Mesenchymal stem cell (in vitro differentiated cells and primary cell): ENCODE measurements around the gene CD6.

Experiments
- DNase-seq: peaks from one replicate; pipeline ENCODE4 v3.0.0-alpha.2; 2013
- H2AFZ ChIP-seq: one replicate; pipeline ENCODE4 v1.6.1; 2013; ENCODE audit warnings: low read depth, mild to moderate bottlenecking, control low read depth, inconsistent platforms, low read length, moderate library complexity
- H2AK5ac ChIP-seq: 2 replicates; pipeline ENCODE4 v1.6.1; 2013; ENCODE audit warnings: low read length, moderate library complexity, mild to moderate bottlenecking, inconsistent platforms; ENCODE audit not compliant: severe bottlenecking
- H2BK120ac ChIP-seq: one replicate; pipeline ENCODE4 v1.6.1; 2013; ENCODE audit warnings: low read depth, mild to moderate bottlenecking, inconsistent platforms, low read length, moderate library complexity
- H2BK12ac ChIP-seq, 2 experiments: one replicate each; pipeline ENCODE4 v1.6.1; 2013; ENCODE audit warnings: inconsistent platforms in 2 of 2, low read length in 2 of 2, mild to moderate bottlenecking in 2 of 2, moderate library complexity in 2 of 2, control low read depth in 1 of 2
- H2BK15ac ChIP-seq: one replicate; pipeline ENCODE4 v1.6.1; 2013; ENCODE audit warnings: mild to moderate bottlenecking, low read depth, inconsistent platforms; ENCODE audit not compliant: poor library complexity, severe bottlenecking
- H2BK5ac ChIP-seq: 2 replicates; pipeline ENCODE4 v1.6.1; 2013; ENCODE audit warnings: low read depth, mild to moderate bottlenecking, low read length, control low read depth, inconsistent platforms; ENCODE audit not compliant: poor library complexity, severe bottlenecking
- H3K14ac ChIP-seq, 2 experiments: one replicate each; pipeline ENCODE4 v1.6.1; 2013; ENCODE audit warnings: inconsistent platforms in 2 of 2, low read length in 2 of 2, control low read depth in 1 of 2, mild to moderate bottlenecking in 1 of 2, moderate library complexity in 1 of 2
- H3K18ac ChIP-seq, 2 experiments: one replicate each; pipeline ENCODE4 v1.6.1; 2013; ENCODE audit warnings: inconsistent platforms in 2 of 2, low read length in 2 of 2, control low read depth in 1 of 2, low read depth in 1 of 2, mild to moderate bottlenecking in 1 of 2
- H3K23ac ChIP-seq, 2 experiments: one replicate each; pipeline ENCODE4 v1.6.1; 2013; ENCODE audit warnings: inconsistent platforms in 2 of 2, low read length in 2 of 2, mild to moderate bottlenecking in 2 of 2, moderate library complexity in 2 of 2, control low read depth in 1 of 2
- H3K27ac ChIP-seq: 2 replicates; pipeline ENCODE4 v1.5.1; 2013; ENCODE audit warnings: mild to moderate bottlenecking, moderate library complexity, low read length, control low read depth, inconsistent platforms; ENCODE audit not compliant: poor library complexity, severe bottlenecking
- H3K27me3 ChIP-seq, 2 experiments: 2 replicates each; pipeline versions ENCODE4 v1.6.1 to v1.7.0; 2013; ENCODE audit warnings: low read length in 2 of 2, mild to moderate bottlenecking in 2 of 2, moderate library complexity in 2 of 2, control low read depth in 1 of 2, inconsistent platforms in 1 of 2; ENCODE audit not compliant: control insufficient read depth in 1 of 2, insufficient read depth in 1 of 2
- H3K36me3 ChIP-seq, 2 experiments: 2 replicates each; pipeline versions ENCODE4 v1.6.1 to v1.7.0; 2013; ENCODE audit warnings: low read length in 2 of 2, control low read depth in 1 of 2, inconsistent platforms in 1 of 2, low read depth in 1 of 2, mild to moderate bottlenecking in 1 of 2; ENCODE audit not compliant: insufficient read depth in 2 of 2, control insufficient read depth in 1 of 2
- H3K4ac ChIP-seq, 2 experiments: one replicate each; pipeline ENCODE4 v1.6.1; 2013; ENCODE audit warnings: inconsistent platforms in 2 of 2, low read length in 2 of 2, mild to moderate bottlenecking in 2 of 2, moderate library complexity in 2 of 2, control low read depth in 1 of 2, low read depth in 1 of 2
- H3K4me1 ChIP-seq: 2 replicates; pipeline ENCODE4 v1.6.1; 2013; ENCODE audit warnings: low read depth, low read length, control low read depth; ENCODE audit not compliant: control insufficient read depth, insufficient read depth
- H3K4me2 ChIP-seq: 2 replicates; pipeline ENCODE4 v1.6.1; 2013; ENCODE audit warnings: low read length, mild to moderate bottlenecking, inconsistent platforms; ENCODE audit not compliant: poor library complexity, severe bottlenecking
- H3K4me3 ChIP-seq, 2 experiments: 2 replicates each; pipeline versions ENCODE4 v1.5.1 to v1.7.0; 2013; ENCODE audit warnings: low read length in 2 of 2, mild to moderate bottlenecking in 2 of 2, control low read depth in 1 of 2, low read depth in 1 of 2; ENCODE audit not compliant: insufficient read depth in 1 of 2
- H3K79me1 ChIP-seq: replicated peaks from 2 replicates; pipeline ENCODE4 v1.6.1; 2013; ENCODE audit warnings: mild to moderate bottlenecking, control low read depth, low read length, inconsistent platforms; ENCODE audit not compliant: poor library complexity, severe bottlenecking
- H3K9ac ChIP-seq: 2 replicates; pipeline ENCODE4 v1.7.0; 2013; ENCODE audit warnings: mild to moderate bottlenecking, low read length, moderate library complexity
- H3K9me3 ChIP-seq: 2 replicates; pipeline ENCODE4 v1.7.0; 2013; ENCODE audit warnings: mild to moderate bottlenecking, low read length; ENCODE audit not compliant: control insufficient read depth
- H4K8ac ChIP-seq: one replicate; pipeline ENCODE4 v1.6.1; 2013; ENCODE audit warnings: inconsistent platforms, mild to moderate bottlenecking, low read length, moderate library complexity
- H4K91ac ChIP-seq: one replicate; pipeline ENCODE4 v1.6.1; 2013; ENCODE audit warnings: mild to moderate bottlenecking, low read length, inconsistent platforms
- WGBS: methylation state at CpG from one replicate; pipeline ENCODE4 v1.1.7; 2013; ENCODE audit warnings: mixed read lengths; 5-methylcytosine and 5-hydroxymethylcytosine counted together

CD6 gene

DNA sequence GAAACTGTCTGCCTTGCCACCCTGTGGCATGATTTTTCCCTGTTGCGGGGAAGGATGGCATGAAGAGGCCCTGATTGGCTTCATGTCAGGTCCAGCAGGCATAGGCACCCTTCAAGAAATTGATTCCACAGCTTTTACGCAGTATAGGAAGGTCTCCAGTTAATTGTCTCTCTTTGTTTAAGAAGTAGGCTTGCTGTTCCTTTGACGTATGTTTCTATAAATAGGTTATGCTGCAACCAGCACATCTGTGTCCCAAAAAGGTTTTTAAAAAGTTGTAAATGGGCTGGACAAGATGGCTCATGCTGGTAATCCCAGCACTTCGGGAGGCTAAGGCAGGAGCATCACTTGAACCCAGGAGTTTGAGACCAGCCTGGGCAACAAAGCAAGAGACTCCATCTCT is 62.6 kb downstream of the CD6 start:
- no peak overlapping the region for H2AK5ac ChIP-seq
- H2BK120ac ChIP-seq: no peak overlapping the region
- no peak overlapping the region for H3K27ac ChIP-seq
- H2BK15ac ChIP-seq: no peak overlapping the region
- H3K4ac ChIP-seq: no peak overlapping the region
- H3K4me2 ChIP-seq: no peak overlapping the region
- H3K9me3 ChIP-seq: no peaks in the 10 kb centered on the region
- H2BK12ac ChIP-seq: no peak overlapping the region
- no peak overlapping the region for H2BK5ac ChIP-seq
- H3K23ac ChIP-seq: no peak overlapping the region
- H3K9ac ChIP-seq: no peak overlapping the region
- no peak overlapping the region for H2AFZ ChIP-seq
- no peak overlapping the region for H3K18ac ChIP-seq
- H3K4me3 ChIP-seq: no peak overlapping the region
- no peak overlapping the region for H4K8ac ChIP-seq
- WGBS: 76% methylated on average over 4 of the region's 4 CpGs
- no peaks in the 10 kb centered on the region for H3K36me3 ChIP-seq
- peaks cover 0 to 47% of the 10 kb centered on the region in 2 experiments for H3K27me3 ChIP-seq
- no peak overlapping the region for H4K91ac ChIP-seq
- DNase-seq: no peak
- no peaks in the 10 kb centered on the region for H3K79me1 ChIP-seq
- no peak overlapping the region for H3K14ac ChIP-seq
- H3K4me1 ChIP-seq: no peaks in the 10 kb centered on the region

DNA sequence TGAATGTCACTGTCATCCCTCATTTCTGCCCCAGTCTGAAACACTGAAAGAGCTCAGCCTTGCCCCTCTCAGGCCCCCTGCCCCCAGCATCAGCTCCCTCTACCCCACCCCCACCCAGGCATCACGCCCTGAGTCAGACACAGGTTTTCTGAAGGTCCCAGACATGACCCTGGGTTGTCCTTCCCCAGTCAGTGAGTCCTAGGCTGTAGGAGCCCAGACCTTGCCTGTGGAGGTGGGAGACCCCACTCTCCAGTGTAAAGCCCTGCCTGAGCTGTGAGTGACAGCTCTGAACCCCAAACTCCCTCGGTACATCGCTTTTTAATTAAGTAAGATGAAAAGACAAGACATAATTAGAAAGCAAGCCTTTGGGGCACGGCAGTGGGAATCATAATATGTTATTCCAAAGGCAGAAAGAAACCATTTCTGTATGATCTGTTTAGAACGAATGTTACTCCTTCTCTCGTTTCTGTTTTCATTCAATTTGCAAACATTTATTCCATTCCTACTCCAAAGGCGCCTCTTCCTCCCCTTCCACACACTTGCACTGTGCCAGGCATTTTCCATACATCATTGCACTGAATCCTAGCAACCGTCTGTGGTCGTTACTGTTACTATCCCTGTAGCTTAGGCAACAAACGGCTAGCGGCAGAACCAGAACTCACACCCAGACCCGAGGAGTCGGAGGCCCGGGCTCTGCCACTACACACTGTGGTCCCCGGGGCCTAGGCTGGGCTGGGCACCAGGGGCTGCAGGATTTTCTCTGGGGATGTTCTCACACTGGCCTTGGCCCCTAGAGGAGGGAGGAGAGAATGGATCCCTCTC is 63.4 kb downstream of the CD6 start:
- Histone ChIP-seq H3K79me1 (no peaks in the 10 kb centered on the region), H4K8ac (no peak overlapping the region), H3K4me3 (no peak overlapping the region), H2BK120ac (no peak overlapping the region), H2AFZ (no peak overlapping the region), H3K23ac (no peak overlapping the region), H3K9me3 (no peaks in the 10 kb centered on the region), H3K4me2 (no peak overlapping the region), H3K4ac (no peak overlapping the region), H3K9ac (no peak overlapping the region), H4K91ac (no peak overlapping the region), H2BK5ac (no peak overlapping the region), H2AK5ac (no peak overlapping the region), H3K18ac (no peak overlapping the region), H3K27me3 (peaks cover 0 to 41% of the 10 kb centered on the region in 2 experiments), H2BK12ac (no peak overlapping the region), H3K36me3 (no peaks in the 10 kb centered on the region), H2BK15ac (no peak overlapping the region), H3K4me1 (no peaks in the 10 kb centered on the region), H3K14ac (no peak overlapping the region), H3K27ac (no peak overlapping the region)
- 91% methylated on average over 15 of the region's 15 CpGs for WGBS
- no peak for DNase-seq

DNA sequence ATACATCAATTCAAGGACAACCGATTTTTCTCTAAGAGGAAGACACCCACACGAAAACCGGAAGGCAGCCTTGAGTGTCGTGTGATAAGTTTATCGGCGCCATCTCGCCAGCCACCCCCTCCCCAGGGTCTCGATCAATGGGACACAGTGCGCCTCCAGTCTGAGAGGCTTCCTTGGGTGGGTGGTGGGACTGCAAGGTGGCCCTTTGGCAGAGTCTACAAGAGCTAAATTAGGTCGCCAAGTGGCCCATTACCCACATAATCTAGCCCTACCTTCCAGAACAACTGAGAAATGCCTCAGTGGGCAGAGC is 64.0 kb downstream of the CD6 start:
- Histone ChIP-seq H4K91ac (no peak overlapping the region), H2BK15ac (no peak overlapping the region), H3K14ac (no peak overlapping the region), H3K4me2 (no peak overlapping the region), H3K18ac (no peak overlapping the region), H2AK5ac (no peak overlapping the region), H3K9ac (no peak overlapping the region), H3K9me3 (no peaks in the 10 kb centered on the region), H4K8ac (no peak overlapping the region), H3K23ac (no peak overlapping the region), H3K27me3 (peaks cover 0 to 37% of the 10 kb centered on the region in 2 experiments), H3K4me1 (no peaks in the 10 kb centered on the region), H3K27ac (no peak overlapping the region), H3K79me1 (no peaks in the 10 kb centered on the region), H2BK5ac (no peak overlapping the region), H3K4me3 (no peak overlapping the region), H2BK12ac (no peak overlapping the region), H3K4ac (no peak overlapping the region), H2BK120ac (no peak overlapping the region), H2AFZ (no peak overlapping the region), H3K36me3 (no peaks in the 10 kb centered on the region)
- WGBS: 96% methylated on average over 8 of the region's 10 CpGs
- DNase-seq: no peak

DNA sequence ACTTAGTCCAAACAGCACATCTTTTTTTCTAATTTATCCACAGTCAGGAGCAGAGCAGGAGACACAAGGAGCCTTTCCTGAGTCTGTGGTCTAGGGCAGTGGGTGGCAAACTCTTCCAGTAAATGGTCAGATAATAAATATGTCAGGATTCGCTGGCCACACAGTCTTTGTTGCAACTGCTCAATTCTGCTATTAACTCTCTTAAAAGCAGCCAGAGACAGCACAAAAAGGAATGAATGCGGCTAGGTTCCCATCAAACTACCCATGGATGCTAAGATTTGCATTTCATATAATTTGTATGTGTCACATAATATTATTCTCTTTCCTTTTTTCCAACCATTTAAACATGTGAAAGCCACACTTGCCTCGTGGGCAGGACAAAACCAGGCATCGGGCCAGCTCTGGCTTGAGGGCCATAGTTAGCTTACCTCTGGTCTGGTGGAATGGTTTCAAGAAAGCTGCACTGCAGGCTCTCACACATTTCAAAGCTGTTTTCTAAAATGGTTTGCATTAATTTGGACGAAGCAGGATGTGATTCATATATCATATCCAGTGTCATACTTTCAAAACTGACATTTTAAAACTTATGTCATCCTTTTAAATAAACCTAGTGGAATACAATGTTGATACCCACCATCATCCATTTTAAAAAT is 66.1 kb downstream of the CD6 start:
- H3K4me3 ChIP-seq: no peak overlapping the region
- H3K79me1 ChIP-seq: no peaks in the 10 kb centered on the region
- no peak overlapping the region for H4K91ac ChIP-seq
- no peak overlapping the region for H3K27ac ChIP-seq
- no peak overlapping the region for H2AFZ ChIP-seq
- H3K27me3 ChIP-seq: peaks cover 0 to 33% of the 10 kb centered on the region in 2 experiments
- no peak overlapping the region for H2AK5ac ChIP-seq
- H3K4me2 ChIP-seq: no peak overlapping the region
- H2BK5ac ChIP-seq: no peak overlapping the region
- no peak overlapping the region for H3K14ac ChIP-seq
- H3K9me3 ChIP-seq: no peaks in the 10 kb centered on the region
- no peak overlapping the region for H2BK15ac ChIP-seq
- no peaks in the 10 kb centered on the region for H3K36me3 ChIP-seq
- H3K18ac ChIP-seq: no peak overlapping the region
- H3K9ac ChIP-seq: no peak overlapping the region
- 79% methylated on average over 3 of the region's 5 CpGs for WGBS
- H2BK12ac ChIP-seq: no peak overlapping the region
- no peak overlapping the region for H4K8ac ChIP-seq
- peaks cover 4% of the 10 kb centered on the region for H3K4me1 ChIP-seq
- no peak overlapping the region for H2BK120ac ChIP-seq
- no peak for DNase-seq
- no peak overlapping the region for H3K23ac ChIP-seq
- no peak overlapping the region for H3K4ac ChIP-seq
